ENCODE results near the gene TRUB1. TPM values are rescaled to one million over a fixed set of nuclear protein-coding genes. Genes with fewer than 3 reads are reported as not detected.

Gene TRUB1
- total RNA-seq, 1 donor from 2014 or later: 21.2 TPM

DNA sequence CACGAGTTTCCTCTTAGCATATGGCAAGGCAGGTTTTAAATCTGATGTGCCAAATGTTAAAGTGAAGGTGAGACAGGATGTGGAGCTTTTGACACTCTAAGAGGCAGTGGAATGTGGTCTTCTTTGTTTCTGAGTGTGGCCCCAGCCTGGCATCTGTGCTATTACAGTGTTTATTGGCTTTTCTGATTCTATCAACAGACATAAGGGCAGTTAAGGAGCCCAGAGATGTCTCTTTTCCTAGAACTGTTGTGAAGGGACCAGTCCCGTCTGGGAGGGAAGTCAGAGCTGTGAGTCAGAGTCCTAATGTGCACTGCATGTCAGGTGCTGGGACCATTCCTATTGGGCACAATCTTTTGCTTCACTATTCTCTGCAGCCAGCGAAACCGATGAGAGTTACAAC lies 32.5 kb downstream of the TRUB1 start:
- Mint-ChIP-seq H3K4me1 (ENCODE audit: low read depth) (peaks cover 4% of the 10 kb centered on the region), H3K27ac (no peak overlapping the region), H3K9me3 (ENCODE audit: low read depth) (no peaks in the 10 kb centered on the region), H3K36me3 (ENCODE audit: insufficient read depth) (peaks cover 7% of the 10 kb centered on the region), H3K4me3 (ENCODE audit: low read depth) (no peak overlapping the region), H3K27me3 (no peaks in the 10 kb centered on the region)
- no peak for DNase-seq (ENCODE audit: low spot score, unreplicated experiment)
- TF ChIP-seq, protein P1, sequence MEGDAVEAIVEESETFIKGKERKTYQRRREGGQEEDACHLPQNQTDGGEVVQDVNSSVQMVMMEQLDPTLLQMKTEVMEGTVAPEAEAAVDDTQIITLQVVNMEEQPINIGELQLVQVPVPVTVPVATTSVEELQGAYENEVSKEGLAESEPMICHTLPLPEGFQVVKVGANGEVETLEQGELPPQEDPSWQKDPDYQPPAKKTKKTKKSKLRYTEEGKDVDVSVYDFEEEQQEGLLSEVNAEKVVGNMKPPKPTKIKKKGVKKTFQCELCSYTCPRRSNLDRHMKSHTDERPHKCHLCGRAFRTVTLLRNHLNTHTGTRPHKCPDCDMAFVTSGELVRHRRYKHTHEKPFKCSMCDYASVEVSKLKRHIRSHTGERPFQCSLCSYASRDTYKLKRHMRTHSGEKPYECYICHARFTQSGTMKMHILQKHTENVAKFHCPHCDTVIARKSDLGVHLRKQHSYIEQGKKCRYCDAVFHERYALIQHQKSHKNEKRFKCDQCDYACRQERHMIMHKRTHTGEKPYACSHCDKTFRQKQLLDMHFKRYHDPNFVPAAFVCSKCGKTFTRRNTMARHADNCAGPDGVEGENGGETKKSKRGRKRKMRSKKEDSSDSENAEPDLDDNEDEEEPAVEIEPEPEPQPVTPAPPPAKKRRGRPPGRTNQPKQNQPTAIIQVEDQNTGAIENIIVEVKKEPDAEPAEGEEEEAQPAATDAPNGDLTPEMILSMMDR (IDR thresholded peaks at IDR 0.05; ENCODE audit: unreplicated experiment): no peak

DNA sequence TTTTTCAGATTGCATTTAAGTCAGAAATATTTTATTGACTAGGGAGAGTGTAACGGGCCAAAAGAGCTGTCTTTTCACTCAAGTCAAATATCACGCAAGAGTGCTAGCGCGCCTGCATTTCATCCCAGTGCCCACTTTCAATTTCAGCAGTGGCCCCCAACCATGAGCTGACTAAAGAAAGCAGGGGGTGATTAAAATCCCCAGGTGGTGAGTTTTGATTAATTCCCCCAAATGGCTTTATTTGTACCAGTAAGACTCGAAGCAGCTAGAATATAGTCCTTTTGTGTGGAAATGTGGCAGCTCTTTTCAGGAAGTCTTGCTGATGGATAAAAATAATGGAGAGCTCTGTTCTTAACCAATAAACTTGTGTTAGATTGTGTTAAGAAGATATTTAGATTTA lies 35.3 kb downstream of the TRUB1 start:
- Mint-ChIP-seq H3K4me1 (ENCODE audit: low read depth) (no peaks in the 10 kb centered on the region), H3K9me3 (ENCODE audit: low read depth) (no peaks in the 10 kb centered on the region), H3K27me3 (no peaks in the 10 kb centered on the region), H3K27ac (no peak overlapping the region), H3K4me3 (ENCODE audit: low read depth) (no peak overlapping the region), H3K36me3 (ENCODE audit: insufficient read depth) (peaks cover 5% of the 10 kb centered on the region)
- TF ChIP-seq, protein P1 (IDR thresholded peaks at IDR 0.05; ENCODE audit: unreplicated experiment): no peak
- no peak for DNase-seq (ENCODE audit: low spot score, unreplicated experiment)

DNA sequence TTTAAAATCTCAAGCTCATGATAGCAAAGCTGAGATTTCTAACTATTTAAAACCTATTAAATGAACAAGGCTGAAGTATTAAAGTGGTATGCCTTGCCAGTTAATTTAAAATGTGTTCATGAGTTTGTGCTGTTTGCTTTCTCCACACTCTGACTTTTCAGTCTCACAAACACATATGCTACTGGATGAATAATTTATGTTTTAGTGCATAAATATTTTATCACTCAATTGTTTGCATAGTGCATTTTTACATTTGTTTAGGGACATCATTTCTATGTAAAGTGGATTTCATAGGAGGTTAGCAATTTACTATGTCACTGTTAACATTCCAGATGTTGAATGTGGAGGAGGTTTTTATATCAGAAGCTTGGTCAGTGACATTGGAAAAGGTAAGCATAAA lies 36.0 kb downstream of the TRUB1 start:
- TF ChIP-seq, protein P1 (IDR thresholded peaks at IDR 0.05; ENCODE audit: unreplicated experiment): no peak
- no peak for DNase-seq (ENCODE audit: low spot score, unreplicated experiment)
- Mint-ChIP-seq H3K27ac (no peak overlapping the region), H3K27me3 (no peaks in the 10 kb centered on the region), H3K36me3 (ENCODE audit: insufficient read depth) (peaks cover 10% of the 10 kb centered on the region), H3K4me1 (ENCODE audit: low read depth) (no peaks in the 10 kb centered on the region), H3K9me3 (ENCODE audit: low read depth) (no peaks in the 10 kb centered on the region), H3K4me3 (ENCODE audit: low read depth) (no peak overlapping the region)

DNA sequence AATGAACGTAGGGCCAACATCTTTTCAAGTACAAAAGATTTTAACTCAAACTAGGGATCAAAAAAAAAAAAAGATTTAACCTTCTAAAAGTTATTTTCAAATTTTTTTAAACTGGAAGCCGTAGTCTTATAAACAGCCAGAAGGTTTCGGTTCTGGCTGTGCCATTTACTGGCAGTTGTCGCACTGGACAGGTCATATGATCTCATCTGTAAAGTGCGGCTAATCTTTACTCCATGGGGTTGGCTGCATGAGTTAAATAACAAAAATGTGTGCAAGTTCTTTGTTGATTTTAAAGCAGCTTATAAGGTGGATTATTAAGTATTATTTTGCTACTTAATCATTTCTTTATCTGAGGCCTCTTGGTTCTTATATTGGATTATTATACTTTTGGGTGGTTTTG lies 36.6 kb downstream of the TRUB1 start:
- H3K9me3 Mint-ChIP-seq (ENCODE audit: low read depth): no peaks in the 10 kb centered on the region
- peaks cover 11% of the 10 kb centered on the region for H3K36me3 Mint-ChIP-seq (ENCODE audit: insufficient read depth)
- no peak overlapping the region for H3K4me3 Mint-ChIP-seq (ENCODE audit: low read depth)
- H3K27ac Mint-ChIP-seq: peak overlapping the region; percentile 76
- H3K27me3 Mint-ChIP-seq: no peaks in the 10 kb centered on the region
- TF ChIP-seq, protein P1 (IDR thresholded peaks at IDR 0.05; ENCODE audit: unreplicated experiment): no peak
- DNase-seq (ENCODE audit: low spot score, unreplicated experiment): no peak
- no peaks in the 10 kb centered on the region for H3K4me1 Mint-ChIP-seq (ENCODE audit: low read depth)

DNA sequence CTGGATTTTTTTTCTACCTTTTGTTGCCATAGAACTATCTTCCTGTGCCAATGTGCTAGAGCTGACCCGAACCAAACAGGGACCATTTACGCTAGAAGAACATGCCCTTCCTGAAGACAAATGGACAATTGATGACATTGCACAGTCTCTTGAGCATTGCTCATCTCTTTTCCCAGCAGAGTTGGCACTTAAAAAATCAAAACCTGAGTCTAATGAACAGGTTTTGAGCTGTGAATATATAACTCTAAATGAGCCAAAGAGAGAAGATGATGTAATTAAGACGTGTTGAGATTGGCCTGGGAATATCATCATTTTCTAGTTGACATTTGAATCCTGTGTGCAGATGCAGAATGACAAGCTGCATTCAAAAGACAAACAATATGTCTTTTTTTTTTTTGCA lies 37.1 kb downstream of the TRUB1 start:
- TF ChIP-seq, protein P1 (IDR thresholded peaks at IDR 0.05; ENCODE audit: unreplicated experiment): no peak
- no peaks in the 10 kb centered on the region for H3K27me3 Mint-ChIP-seq
- no peak overlapping the region for H3K4me3 Mint-ChIP-seq (ENCODE audit: low read depth)
- no peak for DNase-seq (ENCODE audit: low spot score, unreplicated experiment)
- no peaks in the 10 kb centered on the region for H3K4me1 Mint-ChIP-seq (ENCODE audit: low read depth)
- H3K27ac Mint-ChIP-seq: no peak overlapping the region
- peaks cover 14% of the 10 kb centered on the region for H3K36me3 Mint-ChIP-seq (ENCODE audit: insufficient read depth)
- no peaks in the 10 kb centered on the region for H3K9me3 Mint-ChIP-seq (ENCODE audit: low read depth)

All from progenitor cell of endocrine pancreas (in vitro differentiated cells).